ENCODE results near the gene RAB3GAP1. TPM values are rescaled to one million over a fixed set of nuclear protein-coding genes. Genes with fewer than 3 reads are reported as not detected.

RAB3GAP1 gene
- total RNA-seq, 4 donors from 2014 or later = 40.8 to 56.2 (median 47.3) TPM

- Histone ChIP-seq H3K9me3 (no peaks in the 10 kb centered on the region), H3K27ac (no peak overlapping the region), H3K4me1 (no peaks in the 10 kb centered on the region), H3K36me3 (peaks cover 0 to 92% (median 20%) of the 10 kb centered on the region in 3 donors), H3K27me3 (no peaks in the 10 kb centered on the region), H3K4me3 (no peak overlapping the region)
- 92 to 94% methylated on average over 1 of the region's 1 CpG for WGBS, 2 donors
- DNase-seq (ENCODE audit: low spot score in 2 of 2) = no peak
- no peak for TF ChIP-seq CTCF (IDR thresholded peaks at IDR 0.05)
- TF ChIP-seq POLR2A (IDR thresholded peaks at IDR 0.05) = no peak
- TF ChIP-seq EP300 (IDR thresholded peaks at IDR 0.05) = no peak
These were observed 80.2 kb downstream of the RAB3GAP1 start for GRCh38 chr2:135132314-135132713.

GRCh38 chr2:135140606-135141005 is 88.5 kb downstream of the RAB3GAP1 start:
- Histone ChIP-seq H3K27me3 (no peaks in the 10 kb centered on the region), H3K27ac (no peak overlapping the region), H3K9me3 (peaks cover 0 to 26% (median 9%) of the 10 kb centered on the region in 4 donors), H3K4me1 (no peaks in the 10 kb centered on the region), H3K36me3 (peaks cover 0 to 89% (median 12%) of the 10 kb centered on the region in 3 donors), H3K4me3 (no peak overlapping the region)
- TF ChIP-seq POLR2A (IDR thresholded peaks at IDR 0.05) (no peak), CTCF (IDR thresholded peaks at IDR 0.05) (no peak), EP300 (IDR thresholded peaks at IDR 0.05) (no peak)
- DNase-seq (ENCODE audit: low spot score in 2 of 2) = no peak

GRCh38 chr2:135142323-135142722 is 90.2 kb downstream of the RAB3GAP1 start:
- WGBS, 2 donors = 100% methylated on average over 1 of the region's 1 CpG
- Histone ChIP-seq H3K27ac (no peak overlapping the region), H3K4me3 (no peak overlapping the region), H3K36me3 (peaks cover 0 to 71% (median 0%) of the 10 kb centered on the region in 3 donors), H3K4me1 (no peaks in the 10 kb centered on the region), H3K27me3 (no peaks in the 10 kb centered on the region), H3K9me3 (peaks cover 0 to 26% (median 9%) of the 10 kb centered on the region in 4 donors)
- no peak for TF ChIP-seq EP300 (IDR thresholded peaks at IDR 0.05)
- no peak for TF ChIP-seq CTCF (IDR thresholded peaks at IDR 0.05)
- no peak for TF ChIP-seq POLR2A (IDR thresholded peaks at IDR 0.05)
- DNase-seq (ENCODE audit: low spot score in 2 of 2) = no peak

GRCh38 chr2:135144343-135144742 is 92.3 kb downstream of the RAB3GAP1 start:
- WGBS, 2 donors = 95 to 98% methylated on average over 2 of the region's 2 CpGs
- TF ChIP-seq CTCF (IDR thresholded peaks at IDR 0.05) (no peak), EP300 (IDR thresholded peaks at IDR 0.05) (no peak), POLR2A (IDR thresholded peaks at IDR 0.05) (no peak)
- DNase-seq (ENCODE audit: low spot score in 2 of 2) = no peak
- Histone ChIP-seq H3K36me3 (peaks cover 0 to 51% (median 0%) of the 10 kb centered on the region in 3 donors), H3K9me3 (peaks cover 0 to 26% (median 9%) of the 10 kb centered on the region in 4 donors), H3K4me3 (no peak overlapping the region), H3K27ac (no peak overlapping the region), H3K4me1 (no peaks in the 10 kb centered on the region), H3K27me3 (no peaks in the 10 kb centered on the region)

GRCh38 chr2:135149251-135149650 is 97.2 kb downstream of the RAB3GAP1 start:
- no peak for TF ChIP-seq POLR2A (IDR thresholded peaks at IDR 0.05)
- H3K4me1 ChIP-seq = no peaks in the 10 kb centered on the region
- no peak for DNase-seq (ENCODE audit: low spot score in 2 of 2)
- H3K27me3 ChIP-seq = no peaks in the 10 kb centered on the region
- peaks cover 4 to 42% (median 22%) of the 10 kb centered on the region in 3 donors for H3K36me3 ChIP-seq
- H3K27ac ChIP-seq = no peak overlapping the region
- WGBS, 2 donors = 92 to 97% methylated on average over 1 of the region's 1 CpG
- no peak overlapping the region for H3K4me3 ChIP-seq
- H3K9me3 ChIP-seq = no peaks in the 10 kb centered on the region

GRCh38 chr2:135150725-135151124 is 98.6 kb downstream of the RAB3GAP1 start:
- H3K9me3 ChIP-seq = no peaks in the 10 kb centered on the region
- no peak overlapping the region for H3K27ac ChIP-seq
- no peaks in the 10 kb centered on the region for H3K27me3 ChIP-seq
- H3K36me3 ChIP-seq = peaks cover 4 to 52% (median 26%) of the 10 kb centered on the region in 3 donors
- no peaks in the 10 kb centered on the region for H3K4me1 ChIP-seq
- no peak for DNase-seq (ENCODE audit: low spot score in 2 of 2)
- no peak overlapping the region for H3K4me3 ChIP-seq
- TF ChIP-seq EP300 (IDR thresholded peaks at IDR 0.05) = no peak
- no peak for TF ChIP-seq POLR2A (IDR thresholded peaks at IDR 0.05)
- no peak for TF ChIP-seq CTCF (IDR thresholded peaks at IDR 0.05)
- WGBS, 2 donors = 89 to 97% methylated on average over 1 of the region's 1 CpG

Data from tibial nerve (tissue), 4 donors.